K562 (cell line): ENCODE measurements around the gene MERTK. TPM values are rescaled to one million over a fixed set of nuclear protein-coding genes. Genes with fewer than 3 reads are reported as not detected.

ENCODE experiments used
- ATAC-seq: fragments of 200-7000 bp; cut with Tn5 transposase; 3 replicates; pipeline ENCODE4 v1.9.1; 2020; ENCODE audit warnings: moderate library complexity
- BruUV-seq: library from RNA; stranded (reverse); fragments of 400-500 nt; replicated peaks from 2 replicates; lab custom pipeline; 2021; lab: Mats Ljungman, UMichigan
- CTCF ChIA-PET: fragments of 300-600 bp; formaldehyde crosslinking; extraction: SDS; loops from one replicate; lab custom pipeline; 2021; ENCODE audit warnings: low intra/inter-chr PET ratio; lab: Yijun Ruan, JAX
- POLR2A ChIA-PET: fragments of 300-600, 350-650 bp; sonication (Branson Sonifier 250); formaldehyde crosslinking; extraction: SDS; loops from one replicate; lab custom pipeline; 2021; ENCODE audit warnings: antibody characterized with exemption, inconsistent platforms; lab: Yijun Ruan, JAX
- DNase-seq, 4 experiments: peaks; one replicate each; pipeline versions ENCODE4 v3.0.0 to v3.0.0-alpha.2; 2011 to 2018; ENCODE audit warnings: low spot score in 3 of 4, mixed read lengths in 3 of 4; ENCODE audit errors: extremely low read depth in 1 of 4
- FAIRE-seq: peaks from 2 replicates; lab custom pipeline; 2011; peaks lifted over from hg19 to GRCh38; lab: Jason Lieb, UNC
- H2AFZ ChIP-seq: 2 replicates; pipeline ENCODE4 v1.6.0; 2011; ENCODE audit warnings: low read depth, low read length, control low read depth, inconsistent platforms
- H3K27ac ChIP-seq: fragments of 200-600 bp; 3 replicates; pipeline ENCODE4 v1.8.0; 2011; ENCODE audit warnings: low read depth, mild to moderate bottlenecking, control low read depth, inconsistent platforms, low read length, moderate library complexity, mixed read lengths; ENCODE audit errors: extremely low read depth
- H3K27me3 ChIP-seq, 2 experiments: fragments of 300-600 bp in 1 of 2; 2 replicates in 1 of 2; 3 replicates in 1 of 2; pipeline versions ENCODE4 v1.6.0 to v1.8.0; 2011; ENCODE audit warnings: inconsistent platforms in 2 of 2, low read length in 2 of 2, mild to moderate bottlenecking in 1 of 2, mixed read lengths in 1 of 2, moderate library complexity in 1 of 2; ENCODE audit not compliant: control insufficient read depth in 2 of 2, insufficient read depth in 2 of 2
- H3K36me3 ChIP-seq: fragments of 300-600 bp; 3 replicates; pipeline ENCODE4 v1.8.0; 2011; ENCODE audit warnings: mild to moderate bottlenecking, low read length, inconsistent platforms; ENCODE audit not compliant: control insufficient read depth, insufficient read depth
- H3K4me1 ChIP-seq, 2 experiments: fragments of 200-600 bp in 1 of 2; replicated peaks in 1 of 2; 2 replicates in 1 of 2; 3 replicates in 1 of 2; pipeline versions ENCODE4 v1.5.1 to v1.8.0; 2011; ENCODE audit warnings: inconsistent platforms in 2 of 2, low read length in 2 of 2, mild to moderate bottlenecking in 1 of 2, mixed read lengths in 1 of 2, moderate library complexity in 1 of 2; ENCODE audit not compliant: control insufficient read depth in 2 of 2, insufficient read depth in 2 of 2
- H3K4me2 ChIP-seq: 2 replicates; pipeline ENCODE4 v1.6.1; 2011; ENCODE audit warnings: low read length, control low read depth, inconsistent platforms, mixed read lengths; ENCODE audit not compliant: insufficient read depth
- H3K4me3 ChIP-seq: fragments of 200-600 bp; sonication (generic), shearing (Covaris generic); 2 replicates; pipeline ENCODE4 v1.5.1; 2016; ENCODE audit warnings: control low read depth, inconsistent platforms
- H3K79me2 ChIP-seq: fragments of 200-600 bp; 3 replicates; pipeline ENCODE4 v1.8.0; 2011; ENCODE audit warnings: low read length, inconsistent platforms; ENCODE audit not compliant: control insufficient read depth, insufficient read depth
- H3K9ac ChIP-seq, 2 experiments: 2 replicates each; pipeline versions ENCODE4 v1.6.0 to v1.6.1; 2011; ENCODE audit warnings: low read depth in 2 of 2, low read length in 2 of 2, control low read depth in 1 of 2, inconsistent platforms in 1 of 2, mild to moderate bottlenecking in 1 of 2, mixed read lengths in 1 of 2; ENCODE audit not compliant: insufficient read depth in 1 of 2
- H3K9me1 ChIP-seq: one replicate; pipeline ENCODE4 v1.6.0; 2011; ENCODE audit warnings: inconsistent platforms, mild to moderate bottlenecking, low read length, moderate library complexity; ENCODE audit not compliant: control insufficient read depth, insufficient read depth
- H3K9me3 ChIP-seq: replicated peaks from 2 replicates; pipeline ENCODE4 v1.5.1; 2011; ENCODE audit warnings: low read depth, low read length, inconsistent platforms; ENCODE audit not compliant: control insufficient read depth, insufficient read depth
- H4K20me1 ChIP-seq: replicated peaks from 2 replicates; pipeline ENCODE4 v1.6.1; 2011; ENCODE audit warnings: low read length, inconsistent platforms, mixed read lengths; ENCODE audit not compliant: control insufficient read depth, insufficient read depth
- BRF2 ChIP-seq: IDR thresholded peaks from 3 replicates; pipeline ENCODE4 v1.6.1; 2011; ENCODE audit warnings: borderline replicate concordance, mild to moderate bottlenecking; ENCODE audit not compliant: insufficient read length, insufficient read depth
- ZNF121 ChIP-seq: sonication (generic); formaldehyde crosslinking; conservative IDR thresholded peaks from 2 replicates; pipeline ENCODE4 v1.8.0; 2022; ENCODE audit warnings: missing genetic modification reagents
- ZNF384 ChIP-seq: IDR thresholded peaks from 2 replicates; pipeline ENCODE4 v1.6.1; 2012; ENCODE audit warnings: low read depth, low read length, improper control_type of control experiment
- WGBS: fragments of 100-300 bp; shearing (Covaris generic); methylation state at CpG from one replicate; pipeline ENCODE4 v1.1.6; 2016; ENCODE audit warnings: low coverage, mixed read lengths; ENCODE audit not compliant: insufficient coverage; ENCODE audit errors: missing lambda C conversion rate; 5-methylcytosine and 5-hydroxymethylcytosine counted together
- in situ Hi-C: fragments of 300-500 bp; cut with MboI; formaldehyde crosslinking; loops from 4 replicates; pipeline ENCODE4 v1.15.0; 2018; ENCODE audit warnings: inconsistent platforms, mixed read lengths
- intact Hi-C: fragments of 100-400 bp; cut with micrococcal nuclease; formaldehyde crosslinking; loops from 2 replicates; pipeline ENCODE4 v1.14.2; 2022
- polyA plus RNA-seq, 8 experiments: library from polyadenylated mRNA; depleted of rRNA in 4 of 8; stranded (reverse) in 5 of 8; unstranded in 3 of 8; fragments of >200 nt; fragmentation: Nextera tagmentation in 2 of 8; fragmentation: Illumina TruSeq in 1 of 8; extraction: Ambion mirVana in 2 of 8; extraction: Trizol in 1 of 8; gene quantifications; 2 replicates each; pipeline versions ENCODE4 v1.2.1 to v1.2.3, GENCODE V29; 2011 to 2014; ENCODE audit warnings: inconsistent platforms in 1 of 8, missing spikeins in 1 of 8
- total RNA-seq, 7 experiments: library from RNA; depleted of rRNA in 6 of 7; stranded (reverse); fragments of >200 nt in 6 of 7; fragmentation: Illumina TruSeq in 2 of 7; extraction: Trizol in 2 of 7; gene quantifications; 2 replicates each; pipeline versions ENCODE4 v1.2.1 to v1.2.3, GENCODE V29; 2011 to 2021; ENCODE audit warnings: low replicate concordance in 1 of 7

MERTK gene
- total and polyA plus RNA-seq, 9 of the 15 experiments (the other 6 are each of a cell fraction or from before 2014, with no cell fraction given): 0.23 to 1.6 (median 0.74) TPM

GRCh38 chr2:112032689-112033465 is 134.5 kb downstream of the MERTK start:
- ChIA-PET CTCF (interaction anchor here (0.6 kb wide), 1 partner anchor 58 kb away, joined by 3 read pairs; no protein-coding TSS in a partner anchor), POLR2A (no interaction called here)

More at GRCh38 chr2:112032689-112033465, 134.5 kb downstream of the MERTK start:
- BruUV-seq: no TSS peak
- no peak for DNase-seq
- Histone ChIP-seq H2AFZ (peak overlapping the region; percentile 60; the same call in 1 of the 2 replicates), H3K4me3 (no peak overlapping the region), H3K9ac (no peak overlapping the region), H3K79me2 (no peaks in the 10 kb centered on the region), H4K20me1 (no peaks in the 10 kb centered on the region), H3K4me2 (no peak overlapping the region), H3K27me3 (no peaks in the 10 kb centered on the region; a peak in 1 of 5 replicates), H3K9me3 (0 out of 2 replicates have a peak, but pooled peaks cover 4% of the 10 kb centered on the region), H3K9me1 (no peaks in the 10 kb centered on the region), H3K36me3 (no peaks in the 10 kb centered on the region), H3K27ac (no peak overlapping the region), H3K4me1 (no peaks in the 10 kb centered on the region; a peak in 1 of 5 replicates)
- whole genome bisulfite sequencing: 12% methylated on average over 3 of the region's 4 CpGs
- ATAC-seq: peak; percentile 77
- in situ Hi-C loops (loop anchor here (5.0 kb wide), 1 partner anchor 126 kb away; no protein-coding TSS in a partner anchor), intact Hi-C loops (no loop called here)
- FAIRE-seq: no peak
- TF ChIP-seq ZNF121 (CRISPR knock-in tag): peak; percentile 79
- TF ChIP-seq BRF2: no peak
- peak; percentile 54 for TF ChIP-seq ZNF384
